Neural cell (in vitro differentiated cells): ENCODE data around the gene DCC.

Source experiments
- MXI1 ChIP-seq: fragments of 450-650 bp; conservative IDR thresholded peaks from 2 replicates; pipeline ENCODE4 v1.6.1; 2014; ENCODE audit warnings: antibody characterized with exemption, mild to moderate bottlenecking; ENCODE audit not compliant: poor library complexity, severe bottlenecking
- SMC3 ChIP-seq: fragments of 450-650 bp; conservative IDR thresholded peaks from 2 replicates; pipeline ENCODE4 v1.6.1; 2014; ENCODE audit warnings: antibody characterized with exemption, mild to moderate bottlenecking, moderate library complexity; ENCODE audit not compliant: poor library complexity
- TF ChIP-seq, protein P1 (sequence below): fragments of 450-650 bp; IDR thresholded peaks from 2 replicates; pipeline ENCODE4 v1.5.1; 2014; ENCODE audit warnings: antibody characterized with exemption, mild to moderate bottlenecking, moderate library complexity; ENCODE audit not compliant: poor library complexity, severe bottlenecking

DNA sequence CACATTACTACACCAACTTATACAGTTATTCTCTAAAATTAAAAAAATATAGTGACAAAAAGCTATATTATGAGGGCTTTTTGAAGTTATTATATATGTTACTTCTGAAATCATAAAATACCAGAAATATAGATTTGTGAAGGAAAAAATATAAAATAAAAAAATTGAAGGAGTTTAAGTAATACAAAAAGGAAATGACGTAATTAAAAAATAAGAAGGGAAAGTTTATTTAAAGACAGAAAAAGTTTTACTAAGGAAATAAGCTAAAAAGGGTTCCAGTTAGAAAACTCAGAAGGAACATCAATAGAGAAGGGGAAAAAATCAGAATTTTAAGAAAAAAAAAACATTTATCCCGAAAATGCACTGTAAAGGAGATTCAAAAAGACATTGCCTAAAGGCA lies 1187.4 kb downstream of the DCC start:
- TF ChIP-seq, protein P1, sequence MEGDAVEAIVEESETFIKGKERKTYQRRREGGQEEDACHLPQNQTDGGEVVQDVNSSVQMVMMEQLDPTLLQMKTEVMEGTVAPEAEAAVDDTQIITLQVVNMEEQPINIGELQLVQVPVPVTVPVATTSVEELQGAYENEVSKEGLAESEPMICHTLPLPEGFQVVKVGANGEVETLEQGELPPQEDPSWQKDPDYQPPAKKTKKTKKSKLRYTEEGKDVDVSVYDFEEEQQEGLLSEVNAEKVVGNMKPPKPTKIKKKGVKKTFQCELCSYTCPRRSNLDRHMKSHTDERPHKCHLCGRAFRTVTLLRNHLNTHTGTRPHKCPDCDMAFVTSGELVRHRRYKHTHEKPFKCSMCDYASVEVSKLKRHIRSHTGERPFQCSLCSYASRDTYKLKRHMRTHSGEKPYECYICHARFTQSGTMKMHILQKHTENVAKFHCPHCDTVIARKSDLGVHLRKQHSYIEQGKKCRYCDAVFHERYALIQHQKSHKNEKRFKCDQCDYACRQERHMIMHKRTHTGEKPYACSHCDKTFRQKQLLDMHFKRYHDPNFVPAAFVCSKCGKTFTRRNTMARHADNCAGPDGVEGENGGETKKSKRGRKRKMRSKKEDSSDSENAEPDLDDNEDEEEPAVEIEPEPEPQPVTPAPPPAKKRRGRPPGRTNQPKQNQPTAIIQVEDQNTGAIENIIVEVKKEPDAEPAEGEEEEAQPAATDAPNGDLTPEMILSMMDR: no peak
- TF ChIP-seq MXI1 (no peak), SMC3 (no peak)
